HCT116 (cell line): ENCODE data around the gene GATAD2A. TPM values are rescaled to one million over a fixed set of nuclear protein-coding genes. Genes with fewer than 3 reads are reported as not detected.

Source experiments
- ATAC-seq: fragments of 200-7000 bp; cut with Tn5 transposase; 2 replicates; pipeline ENCODE4 v1.9.1; 2020; ENCODE audit warnings: mild to moderate bottlenecking, moderate library complexity
- BruUV-seq: library from RNA; stranded (reverse); fragments of 400-500 nt; replicated peaks from 2 replicates; lab custom pipeline; 2021; lab: Mats Ljungman, UMichigan
- CTCF ChIA-PET: fragments of 300-600 bp; sonication (Branson Sonifier 250); formaldehyde crosslinking; loops from one replicate; lab custom pipeline; 2021; ENCODE audit warnings: antibody characterized with exemption; lab: Charles Lee
- POLR2A ChIA-PET: fragments of 300-600, 350-600 bp; sonication (Branson Sonifier 250); formaldehyde crosslinking; loops from one replicate; lab custom pipeline; 2021; ENCODE audit warnings: antibody characterized with exemption; lab: Charles Lee
- RAD21 ChIA-PET, 2 experiments: fragments of 300-600 bp; sonication (Branson Sonifier 250); formaldehyde crosslinking; loops; one replicate each; lab custom pipeline; 2023; ENCODE audit warnings: low total read pairs in 2 of 2; ENCODE audit not compliant: uncharacterized antibody in 2 of 2, unreplicated experiment in 2 of 2, low non-redundant PET in 1 of 2; lab: Charles Lee
- DNase-seq: peaks from one replicate; pipeline ENCODE4 v3.0.0-alpha.2; 2010; ENCODE audit warnings: low read depth, low spot score
- H2AFZ ChIP-seq: fragments of 200-600 bp; shearing (Covaris generic), sonication (generic); 2 replicates; pipeline ENCODE4 v1.6.1; 2017; ENCODE audit warnings: low read depth, mixed run types, mixed read lengths, antibody characterized with exemption, low read length; ENCODE audit not compliant: poor library complexity, severe bottlenecking
- H3K27ac ChIP-seq: 2 replicates; pipeline ENCODE4 v1.5.1; 2012; ENCODE audit warnings: low read depth, low read length
- H3K27me3 ChIP-seq: fragments of 200-600 bp; sonication (generic); 2 replicates; pipeline ENCODE4 v1.6.1; 2016; ENCODE audit warnings: mixed run types, low read length, mixed read lengths; ENCODE audit not compliant: insufficient read depth
- H3K36me3 ChIP-seq, 2 experiments: fragments of 200-500 bp in 1 of 2; fragments of 200-600 bp in 1 of 2; sonication (Bioruptor generic) in 1 of 2; sonication (generic) in 1 of 2; 2 replicates each; pipeline versions ENCODE4 v1.5.1 to v1.6.1; 2014 to 2016; ENCODE audit warnings: low read length in 2 of 2, inconsistent platforms in 1 of 2, mixed read lengths in 1 of 2, mixed run types in 1 of 2; ENCODE audit not compliant: insufficient read depth in 2 of 2, control insufficient read depth in 1 of 2
- H3K4me1 ChIP-seq, 2 experiments: fragments of 200-600 bp in 1 of 2; sonication (generic) in 1 of 2; 2 replicates each; pipeline versions ENCODE4 v1.5.1 to v1.6.1; 2012 to 2017; ENCODE audit warnings: low read length in 2 of 2, inconsistent platforms in 1 of 2, mild to moderate bottlenecking in 1 of 2, mixed read lengths in 1 of 2, mixed run types in 1 of 2, moderate library complexity in 1 of 2; ENCODE audit not compliant: insufficient read depth in 2 of 2, control insufficient read depth in 1 of 2
- H3K4me2 ChIP-seq: fragments of 200-600 bp; sonication (generic); 2 replicates; pipeline ENCODE4 v1.6.1; 2017; ENCODE audit warnings: mixed run types, low read length, mixed read lengths
- H3K4me3 ChIP-seq, 2 experiments: fragments of 200-600 bp in 1 of 2; sonication (generic) in 1 of 2; replicated peaks in 1 of 2; 2 replicates each; pipeline ENCODE4 v1.5.1; 2011 to 2016; ENCODE audit warnings: low read length in 2 of 2, control low read depth in 1 of 2, low read depth in 1 of 2, mild to moderate bottlenecking in 1 of 2, mixed read lengths in 1 of 2, mixed run types in 1 of 2
- H3K79me2 ChIP-seq: fragments of 200-600 bp; sonication (generic); 2 replicates; pipeline ENCODE4 v1.6.1; 2017; ENCODE audit warnings: mild to moderate bottlenecking, mixed run types, low read length, moderate library complexity, mixed read lengths; ENCODE audit not compliant: insufficient read depth
- H3K9ac ChIP-seq: fragments of 200-600 bp; sonication (generic); 2 replicates; pipeline ENCODE4 v1.6.1; 2016; ENCODE audit warnings: low read length, mixed read lengths
- H3K9me2 ChIP-seq: fragments of 200-600 bp; sonication (generic), shearing (Covaris generic); 2 replicates; pipeline ENCODE4 v1.6.1; 2017; ENCODE audit warnings: mixed run types, mild to moderate bottlenecking, moderate library complexity; ENCODE audit not compliant: insufficient read depth
- H3K9me3 ChIP-seq, 2 experiments: fragments of 200-500 bp in 1 of 2; fragments of 200-600 bp in 1 of 2; sonication (Bioruptor generic) in 1 of 2; sonication (generic) in 1 of 2; 2 replicates each; pipeline ENCODE4 v1.6.1; 2014 to 2017; ENCODE audit warnings: low read length in 2 of 2, mixed read lengths in 2 of 2, inconsistent platforms in 1 of 2, low read depth in 1 of 2, mild to moderate bottlenecking in 1 of 2, mixed run types in 1 of 2, moderate library complexity in 1 of 2; ENCODE audit not compliant: control insufficient read depth in 1 of 2, insufficient read depth in 1 of 2
- H4K20me1 ChIP-seq: fragments of 200-600 bp; sonication (generic), shearing (Covaris generic); 2 replicates; pipeline ENCODE4 v1.6.1; 2017; ENCODE audit warnings: mixed run types, mild to moderate bottlenecking, moderate library complexity; ENCODE audit not compliant: insufficient read depth
- EZH2 ChIP-seq: fragments of 200-600 bp; sonication (generic); IDR thresholded peaks from 2 replicates; pipeline ENCODE4 v1.6.1; 2017; ENCODE audit warnings: antibody characterized with exemption, mixed run types
- RAD21 ChIP-seq: IDR thresholded peaks from 2 replicates; pipeline ENCODE4 v1.6.1; 2012; ENCODE audit warnings: low read depth, mild to moderate bottlenecking
- YY1 ChIP-seq: IDR thresholded peaks from 2 replicates; pipeline ENCODE4 v1.6.1; 2011; ENCODE audit warnings: low read length, low read depth, moderate library complexity, mild to moderate bottlenecking; ENCODE audit not compliant: insufficient replicate concordance; ENCODE audit errors: extremely low read depth
- ZNF274 ChIP-seq: fragments of 200-500 bp; sonication (Bioruptor generic); IDR thresholded peaks from 2 replicates; pipeline ENCODE4 v1.6.1; 2014; ENCODE audit warnings: mild to moderate bottlenecking, low read depth, low read length, inconsistent platforms
- intact Hi-C: fragments of 100-400 bp; cut with micrococcal nuclease; formaldehyde crosslinking; loops from 2 replicates; pipeline ENCODE4 v1.10.0; 2022
- total RNA-seq: library from RNA; stranded (reverse); gene quantifications from one replicate; pipeline ENCODE4 v1.2.1, GENCODE V29; 2021; ENCODE audit not compliant: unreplicated experiment
- TF ChIP-seq, protein P1 (sequence below): IDR thresholded peaks from 2 replicates; pipeline ENCODE4 v1.6.1; 2011; ENCODE audit warnings: mild to moderate bottlenecking, low read length, moderate library complexity; ENCODE audit not compliant: insufficient replicate concordance; ENCODE audit errors: extremely low read depth

GATAD2A gene
- total RNA-seq, 1 experiment from 2014 or later, result 130 TPM

DNA sequence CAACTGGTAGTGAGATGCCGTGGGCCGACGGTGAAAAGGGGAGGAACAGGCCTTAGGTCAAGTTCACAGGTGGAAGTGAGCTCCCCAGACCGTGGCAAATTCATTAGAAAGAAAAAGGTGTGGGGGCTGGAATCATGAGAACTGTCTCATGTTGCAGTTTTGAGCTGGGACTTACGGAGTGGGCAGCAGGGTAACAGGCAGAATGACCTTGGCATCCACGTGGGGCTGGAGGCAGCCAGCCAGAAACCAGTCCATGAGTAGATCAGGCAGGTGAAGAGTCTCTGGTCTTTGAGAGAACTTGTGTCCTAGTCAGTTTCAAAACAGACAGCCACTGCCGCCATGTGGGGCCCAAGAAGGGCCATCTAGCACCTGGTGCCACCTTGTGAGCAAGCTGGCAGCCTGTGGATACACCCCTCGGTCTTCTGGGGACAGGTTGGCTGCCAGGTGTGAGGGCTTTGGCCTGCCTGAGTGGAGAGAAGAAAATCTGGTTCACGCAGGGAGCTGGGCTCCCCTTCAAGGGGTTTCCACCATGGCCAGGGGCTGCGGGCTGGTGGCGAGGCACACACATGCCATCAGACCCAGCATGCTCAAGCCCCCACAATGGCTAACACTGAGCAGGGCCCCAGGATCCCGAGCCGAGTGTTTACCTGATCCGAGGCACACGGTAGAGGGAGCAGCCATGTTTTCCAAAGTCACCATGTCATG is 86.0 kb downstream of the GATAD2A start:
- Histone ChIP-seq H3K27me3 (no peaks in the 10 kb centered on the region), H3K27ac (no peak overlapping the region), H4K20me1 (peaks cover 10% of the 10 kb centered on the region; the same call in 1 of the 2 replicates), H3K9me3 (no peaks in the 10 kb centered on the region), H3K9ac (no peak overlapping the region), H2AFZ (no peak overlapping the region), H3K4me3 (no peak overlapping the region), H3K36me3 (peaks cover 18 to 31% of the 10 kb centered on the region in 2 experiments; a peak in 3 of 4 replicates), H3K79me2 (peaks cover 89% of the 10 kb centered on the region), H3K4me2 (no peak overlapping the region), H3K9me2 (no peaks in the 10 kb centered on the region), H3K4me1 (peaks cover 19 to 43% of the 10 kb centered on the region in 2 experiments)
- ChIA-PET RAD21 (interaction anchor here in 1 of 2 experiments (1.4 kb wide), 1 partner anchor 125 kb away, joined by 5 read pairs; no protein-coding TSS in a partner anchor), CTCF (interaction anchor here (1.0 to 3.2 kb wide), 4 partner anchors 10 to 131 kb away, joined by 4 to 40 read pairs (median 6); no protein-coding TSS in a partner anchor), POLR2A (no interaction called here)
- ATAC-seq, result no peak
- no TSS peak for BruUV-seq
- intact Hi-C loops, result loop anchor here (5.0 kb wide), 1 partner anchor 344 kb away; no protein-coding TSS in a partner anchor
- no peak for DNase-seq
- TF ChIP-seq ZNF274, result no peak
- no peak for TF ChIP-seq RAD21
- no peak for TF ChIP-seq YY1
- TF ChIP-seq EZH2, result no peak
- TF ChIP-seq, protein P1, sequence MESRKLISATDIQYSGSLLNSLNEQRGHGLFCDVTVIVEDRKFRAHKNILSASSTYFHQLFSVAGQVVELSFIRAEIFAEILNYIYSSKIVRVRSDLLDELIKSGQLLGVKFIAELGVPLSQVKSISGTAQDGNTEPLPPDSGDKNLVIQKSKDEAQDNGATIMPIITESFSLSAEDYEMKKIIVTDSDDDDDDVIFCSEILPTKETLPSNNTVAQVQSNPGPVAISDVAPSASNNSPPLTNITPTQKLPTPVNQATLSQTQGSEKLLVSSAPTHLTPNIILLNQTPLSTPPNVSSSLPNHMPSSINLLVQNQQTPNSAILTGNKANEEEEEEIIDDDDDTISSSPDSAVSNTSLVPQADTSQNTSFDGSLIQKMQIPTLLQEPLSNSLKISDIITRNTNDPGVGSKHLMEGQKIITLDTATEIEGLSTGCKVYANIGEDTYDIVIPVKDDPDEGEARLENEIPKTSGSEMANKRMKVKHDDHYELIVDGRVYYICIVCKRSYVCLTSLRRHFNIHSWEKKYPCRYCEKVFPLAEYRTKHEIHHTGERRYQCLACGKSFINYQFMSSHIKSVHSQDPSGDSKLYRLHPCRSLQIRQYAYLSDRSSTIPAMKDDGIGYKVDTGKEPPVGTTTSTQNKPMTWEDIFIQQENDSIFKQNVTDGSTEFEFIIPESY, result no peak
